HCT116 (cell line): ENCODE results near the gene INPP5B.

ENCODE experiments used
- POLR2A ChIP-seq: IDR thresholded peaks from 2 replicates; pipeline ENCODE4 v1.7.0; 2011; ENCODE audit warnings: borderline replicate concordance; ENCODE audit not compliant: insufficient read depth, insufficient read length; ENCODE audit errors: extremely low read depth
- POLR2AphosphoS5 ChIP-seq: IDR thresholded peaks from 2 replicates; pipeline ENCODE4 v1.6.1; 2011; ENCODE audit warnings: mild to moderate bottlenecking, low read depth, low read length, moderate library complexity
- TF ChIP-seq, protein P1 (sequence below), 3 experiments: fragments of 200-600 bp in 1 of 3; sonication (generic) in 1 of 3; IDR thresholded peaks in 2 of 3; conservative IDR thresholded peaks in 1 of 3; 2 replicates each; pipeline ENCODE4 v1.5.1; 2012 to 2017; ENCODE audit warnings: low read depth in 2 of 3, low read length in 2 of 3, antibody characterized with exemption in 1 of 3, borderline replicate concordance in 1 of 3, control low read depth in 1 of 3, mild to moderate bottlenecking in 1 of 3, mixed read lengths in 1 of 3, mixed run types in 1 of 3, moderate library complexity in 1 of 3; ENCODE audit not compliant: insufficient read depth in 1 of 3

DNA sequence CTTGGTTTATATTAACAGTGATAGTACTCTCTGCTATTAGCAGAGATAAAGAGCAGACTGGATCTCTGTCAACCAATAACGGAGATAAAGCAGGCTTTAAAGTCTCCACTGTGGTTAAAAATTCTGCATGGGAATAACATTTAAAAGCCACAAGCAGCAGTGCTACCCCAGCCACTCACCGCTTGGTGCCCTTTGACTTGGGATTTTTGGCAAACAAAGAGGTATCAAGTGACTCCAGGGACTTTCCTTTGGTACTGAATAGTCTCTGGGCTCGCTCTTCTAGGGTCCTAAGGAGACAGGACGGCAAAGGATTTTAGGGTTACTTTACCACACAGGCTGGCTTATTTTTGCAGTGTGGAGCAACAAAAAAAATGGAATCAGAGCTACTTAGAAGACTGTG, 31.7 kb upstream of the INPP5B start:
- TF ChIP-seq POLR2AphosphoS5 (no peak), POLR2A (no peak)
- TF ChIP-seq, protein P1, sequence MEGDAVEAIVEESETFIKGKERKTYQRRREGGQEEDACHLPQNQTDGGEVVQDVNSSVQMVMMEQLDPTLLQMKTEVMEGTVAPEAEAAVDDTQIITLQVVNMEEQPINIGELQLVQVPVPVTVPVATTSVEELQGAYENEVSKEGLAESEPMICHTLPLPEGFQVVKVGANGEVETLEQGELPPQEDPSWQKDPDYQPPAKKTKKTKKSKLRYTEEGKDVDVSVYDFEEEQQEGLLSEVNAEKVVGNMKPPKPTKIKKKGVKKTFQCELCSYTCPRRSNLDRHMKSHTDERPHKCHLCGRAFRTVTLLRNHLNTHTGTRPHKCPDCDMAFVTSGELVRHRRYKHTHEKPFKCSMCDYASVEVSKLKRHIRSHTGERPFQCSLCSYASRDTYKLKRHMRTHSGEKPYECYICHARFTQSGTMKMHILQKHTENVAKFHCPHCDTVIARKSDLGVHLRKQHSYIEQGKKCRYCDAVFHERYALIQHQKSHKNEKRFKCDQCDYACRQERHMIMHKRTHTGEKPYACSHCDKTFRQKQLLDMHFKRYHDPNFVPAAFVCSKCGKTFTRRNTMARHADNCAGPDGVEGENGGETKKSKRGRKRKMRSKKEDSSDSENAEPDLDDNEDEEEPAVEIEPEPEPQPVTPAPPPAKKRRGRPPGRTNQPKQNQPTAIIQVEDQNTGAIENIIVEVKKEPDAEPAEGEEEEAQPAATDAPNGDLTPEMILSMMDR (IDR thresholded peaks at IDR 0.05 in 2 of 3, conservative IDR thresholded peaks at IDR 0.05 in 1 of 3; ENCODE audit: borderline replicate concordance in 1 of 3, insufficient read depth in 1 of 3, low read depth in 2 of 3, low read length in 2 of 3) = no peak
